HEK293T (cell line): ENCODE results near the gene BMPR1B.

Source experiments
- CTCF ChIA-PET: fragments of 350-600 bp; formaldehyde crosslinking; extraction: SDS; loops from one replicate; lab custom pipeline; 2021; ENCODE audit warnings: antibody characterized with exemption, inconsistent platforms; lab: Yijun Ruan, JAX
- POLR2A ChIA-PET: fragments of 350-600 bp; formaldehyde crosslinking; extraction: SDS; loops from one replicate; lab custom pipeline; 2020; ENCODE audit warnings: antibody characterized with exemption, inconsistent platforms; lab: Yijun Ruan, JAX
- DNase-seq: peaks from one replicate; pipeline ENCODE4 v3.0.0; 2012; ENCODE audit warnings: mixed read lengths; ENCODE audit errors: extremely low spot score
- ARNT ChIP-seq: fragments of 450-650 bp; IDR thresholded peaks from 2 replicates; pipeline ENCODE4 v1.6.1; 2017; ENCODE audit warnings: mild to moderate bottlenecking
- BHLHE40 ChIP-seq: fragments of 450-650 bp; IDR thresholded peaks from 2 replicates; pipeline ENCODE4 v1.6.1; 2016; ENCODE audit warnings: mild to moderate bottlenecking, moderate library complexity, borderline replicate concordance
- CTBP1 ChIP-seq: fragments of 450-650 bp; IDR thresholded peaks from 2 replicates; pipeline ENCODE4 v1.6.1; 2016; ENCODE audit warnings: borderline replicate concordance
- ELF4 ChIP-seq: fragments of 450-650 bp; IDR thresholded peaks from 2 replicates; pipeline ENCODE4 v1.6.1; 2017; ENCODE audit warnings: antibody characterized with exemption
- FOXA1 ChIP-seq: fragments of 450-650 bp; IDR thresholded peaks from 2 replicates; pipeline ENCODE4 v1.6.1; 2016; ENCODE audit warnings: mild to moderate bottlenecking
- FOXK2 ChIP-seq: fragments of 450-650 bp; IDR thresholded peaks from 2 replicates; pipeline ENCODE4 v1.6.1; 2016; ENCODE audit warnings: mild to moderate bottlenecking
- FOXM1 ChIP-seq: fragments of 450-650 bp; IDR thresholded peaks from 2 replicates; pipeline ENCODE4 v1.6.1; 2017; ENCODE audit warnings: mild to moderate bottlenecking, borderline replicate concordance
- HDGF ChIP-seq: fragments of 450-650 bp; IDR thresholded peaks from 2 replicates; pipeline ENCODE4 v1.6.1; 2017; ENCODE audit warnings: antibody characterized with exemption, borderline replicate concordance
- L3MBTL2 ChIP-seq: fragments of 450-650 bp; conservative IDR thresholded peaks from 2 replicates; pipeline ENCODE4 v1.6.1; 2016; ENCODE audit warnings: mild to moderate bottlenecking
- LEF1 ChIP-seq: fragments of 450-650 bp; IDR thresholded peaks from 2 replicates; pipeline ENCODE4 v1.6.1; 2017; ENCODE audit warnings: mild to moderate bottlenecking, borderline replicate concordance
- NFRKB ChIP-seq: fragments of 450-650 bp; IDR thresholded peaks from 2 replicates; pipeline ENCODE4 v1.6.1; 2016; ENCODE audit warnings: mild to moderate bottlenecking, moderate library complexity
- PKNOX1 ChIP-seq: fragments of 450-650 bp; IDR thresholded peaks from 2 replicates; pipeline ENCODE4 v1.6.1; 2016
- SP1 ChIP-seq: fragments of 450-650 bp; IDR thresholded peaks from 2 replicates; pipeline ENCODE4 v1.6.1; 2017
- SUZ12 ChIP-seq: fragments of 450-650 bp; IDR thresholded peaks from 2 replicates; pipeline ENCODE4 v1.6.1; 2016; ENCODE audit warnings: mild to moderate bottlenecking
- TARDBP ChIP-seq: fragments of 450-650 bp; IDR thresholded peaks from 2 replicates; pipeline ENCODE4 v1.6.1; 2016
- ZNF384 ChIP-seq: fragments of 450-650 bp; IDR thresholded peaks from 2 replicates; pipeline ENCODE4 v1.6.1; 2016

Gene BMPR1B

DNA sequence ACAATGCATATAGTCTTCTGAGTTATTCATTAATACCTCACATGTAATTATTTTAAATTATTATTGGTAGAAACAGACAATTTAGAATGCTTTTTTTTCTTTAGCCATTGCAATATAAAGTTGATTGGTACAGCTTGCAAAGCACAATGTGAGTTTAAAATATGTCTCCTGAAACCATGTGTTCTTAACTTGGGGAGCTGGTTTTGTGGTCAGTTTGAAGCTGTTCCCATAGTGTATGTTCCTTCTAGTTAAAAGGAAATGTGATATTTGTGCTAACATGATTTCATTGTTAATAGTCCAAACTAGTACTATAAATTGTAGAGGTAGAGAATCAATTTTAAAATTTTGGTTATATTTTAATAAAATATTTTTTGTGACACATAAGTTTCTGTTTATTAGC, 247.2 kb downstream of the BMPR1B start:
- ChIA-PET POLR2A (no interaction called here), CTCF (no interaction called here)
- TF ChIP-seq ARNT: no peak
- no peak for TF ChIP-seq HDGF
- no peak for TF ChIP-seq SP1
- no peak for TF ChIP-seq ELF4
- no peak for TF ChIP-seq NFRKB
- TF ChIP-seq FOXM1: no peak
- no peak for TF ChIP-seq PKNOX1
- TF ChIP-seq ZNF384: no peak
- TF ChIP-seq TARDBP: no peak
- TF ChIP-seq CTBP1: no peak
- no peak for TF ChIP-seq BHLHE40
- no peak for TF ChIP-seq L3MBTL2
- no peak for TF ChIP-seq FOXK2
- TF ChIP-seq FOXA1: no peak
- no peak for TF ChIP-seq LEF1
- no peak for TF ChIP-seq SUZ12
- DNase-seq: no peak

- DNase-seq: no peak
- ChIA-PET POLR2A (no interaction called here), CTCF (interaction anchor here (0.6 kb wide), 1 partner anchor 102 kb away, joined by 3 read pairs; no protein-coding TSS in a partner anchor)
- TF ChIP-seq FOXK2 (no peak), ARNT (no peak), ELF4 (no peak), ZNF384 (no peak), TARDBP (no peak), BHLHE40 (no peak), FOXA1 (no peak)
Observed at GRCh38 chr4:95007998-95008397, 250.2 kb downstream of the BMPR1B start.

- POLR2A ChIA-PET: no interaction called here
- TF ChIP-seq CTBP1 (no peak), SUZ12 (no peak), FOXA1 (no peak), BHLHE40 (no peak)
- CTCF ChIA-PET: no interaction called here
- DNase-seq: no peak
Observed at GRCh38 chr4:95013236-95013635, 255.5 kb downstream of the BMPR1B start.

DNA sequence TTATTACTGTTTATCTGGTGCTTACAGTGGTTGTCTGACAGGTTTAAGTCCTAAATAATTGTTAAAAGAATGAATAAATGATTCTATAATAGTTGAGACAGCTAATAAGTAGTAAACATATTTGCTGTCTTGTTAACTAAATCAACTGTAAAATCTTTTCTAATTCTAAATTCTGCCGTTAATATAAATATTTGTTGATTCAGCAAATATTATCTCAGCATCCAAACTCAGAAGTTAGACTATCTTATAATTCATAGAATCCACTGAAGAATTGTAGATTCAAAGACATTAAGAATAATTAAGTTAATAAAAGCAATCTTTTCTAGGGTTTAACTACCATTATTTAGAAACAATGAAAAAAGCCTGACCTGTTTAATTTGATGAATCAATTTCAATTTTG, 256.3 kb downstream of the BMPR1B start:
- ChIA-PET CTCF (no interaction called here), POLR2A (no interaction called here)
- DNase-seq: no peak
- no peak for TF ChIP-seq PKNOX1
- TF ChIP-seq FOXA1: no peak
- no peak for TF ChIP-seq HDGF
- TF ChIP-seq ELF4: no peak
- TF ChIP-seq L3MBTL2: no peak
- TF ChIP-seq LEF1: no peak
- TF ChIP-seq ARNT: no peak
- TF ChIP-seq CTBP1: no peak
- no peak for TF ChIP-seq NFRKB
- no peak for TF ChIP-seq SP1
- no peak for TF ChIP-seq FOXM1
- no peak for TF ChIP-seq BHLHE40
- TF ChIP-seq TARDBP: no peak
- TF ChIP-seq SUZ12: no peak
- no peak for TF ChIP-seq FOXK2
- no peak for TF ChIP-seq ZNF384

DNA sequence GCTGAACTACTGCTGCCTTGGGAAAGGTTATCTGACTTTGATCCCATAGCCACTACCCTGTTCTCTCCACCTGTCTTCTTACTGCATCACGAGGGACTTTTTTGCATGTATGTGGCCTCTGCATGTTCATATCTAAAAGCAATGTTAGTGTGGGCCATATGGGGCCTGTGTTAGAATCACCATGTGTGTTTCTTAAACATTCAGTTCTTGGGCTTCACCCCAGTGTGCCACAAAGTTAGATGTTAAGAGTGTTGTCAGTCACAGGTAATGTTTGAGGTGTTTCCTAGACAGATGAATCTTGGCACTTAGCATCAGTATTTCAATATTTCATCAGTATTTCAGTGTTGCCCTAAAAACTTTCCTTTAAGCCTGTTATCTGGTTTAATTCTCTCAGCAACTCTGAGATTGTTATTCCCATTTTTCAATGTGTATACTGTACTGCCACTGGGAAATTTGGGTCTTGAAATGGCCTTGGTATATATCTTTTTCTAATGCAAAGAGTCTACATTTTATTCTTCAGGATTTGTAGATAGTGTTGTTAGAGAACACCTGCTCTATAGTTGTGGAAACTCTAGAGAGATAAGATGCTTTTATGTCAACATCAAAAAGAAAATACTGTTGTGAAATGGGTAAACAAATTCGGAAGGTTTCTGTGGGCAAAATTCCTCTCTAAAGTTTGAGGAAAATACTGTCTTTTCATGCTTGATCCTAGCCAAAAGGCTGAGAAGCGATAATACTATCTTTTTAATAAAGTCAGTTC, 259.7 kb downstream of the BMPR1B start:
- DNase-seq: no peak
- TF ChIP-seq ZNF384: no peak
- no peak for TF ChIP-seq SUZ12
- no peak for TF ChIP-seq L3MBTL2
- no peak for TF ChIP-seq BHLHE40
- TF ChIP-seq NFRKB: no peak
- no peak for TF ChIP-seq PKNOX1
- no peak for TF ChIP-seq FOXA1
- no peak for TF ChIP-seq LEF1
- TF ChIP-seq HDGF: no peak
- TF ChIP-seq TARDBP: no peak
- TF ChIP-seq FOXM1: no peak
- no peak for TF ChIP-seq SP1
- TF ChIP-seq ELF4: no peak
- no peak for TF ChIP-seq FOXK2
- no peak for TF ChIP-seq CTBP1
- no peak for TF ChIP-seq ARNT
- CTCF ChIA-PET: no interaction called here
- POLR2A ChIA-PET: no interaction called here

DNA sequence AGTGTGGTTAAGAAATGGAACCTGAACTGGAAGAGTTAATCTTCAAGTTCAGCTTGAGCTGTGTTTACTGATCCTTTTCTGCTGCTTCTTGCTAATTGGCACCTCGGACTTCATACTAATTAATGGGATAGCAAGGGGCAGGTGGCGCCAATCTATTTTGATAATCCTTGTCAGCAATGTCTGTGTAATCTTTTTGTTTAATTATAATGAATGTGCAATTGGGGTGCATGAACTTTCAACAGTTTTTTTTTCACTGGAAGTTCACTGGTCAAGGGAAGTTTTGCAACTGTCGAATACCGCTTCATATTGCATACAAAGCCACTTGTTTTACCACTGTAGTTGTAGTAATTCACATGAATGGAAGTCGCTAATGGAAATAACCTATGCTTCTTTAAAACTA, 261.0 kb downstream of the BMPR1B start:
- TF ChIP-seq ELF4 (no peak), TARDBP (no peak), LEF1 (no peak), SUZ12 (no peak), FOXA1 (no peak), ZNF384 (no peak), BHLHE40 (no peak), NFRKB (no peak), FOXM1 (no peak), SP1 (no peak), ARNT (no peak), HDGF (no peak), CTBP1 (no peak), FOXK2 (no peak), PKNOX1 (no peak)
- ChIA-PET POLR2A (no interaction called here), CTCF (interaction anchor here (0.6 kb wide), 1 partner anchor 1191 kb away, joined by 3 read pairs; no protein-coding TSS in a partner anchor)
- DNase-seq: no peak
